ENCODE results near the gene SLC2A10.

DNA sequence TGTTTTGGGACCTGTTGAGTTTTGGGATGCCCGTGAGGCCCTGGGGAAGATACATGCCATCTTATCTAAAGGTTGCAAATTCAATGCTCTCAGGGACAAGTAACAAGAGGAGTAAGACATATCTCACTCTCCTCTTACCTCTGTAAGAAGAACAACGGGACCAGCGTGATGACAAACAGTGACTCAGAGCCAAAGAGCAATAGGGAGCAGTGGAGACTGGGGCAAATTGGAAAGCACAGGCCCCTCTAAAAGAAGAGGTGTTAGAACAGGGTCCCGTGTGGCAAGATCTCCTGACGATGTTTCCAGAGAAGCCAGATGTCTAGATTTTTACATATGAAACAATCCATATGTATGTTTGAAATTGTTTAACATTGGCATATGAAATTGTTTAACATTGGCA lies 31.8 kb upstream of the SLC2A10 start:
- TF ChIP-seq POLR2AphosphoS5 (IDR thresholded peaks at IDR 0.05; ENCODE audit: low read depth) (no peak), EZH2phosphoT487 (IDR thresholded peaks at IDR 0.05; ENCODE audit: unreplicated experiment) (no peak), EZH2 (IDR thresholded peaks at IDR 0.05; ENCODE audit: low read depth, unreplicated experiment) (no peak)
- TF ChIP-seq, protein P1, sequence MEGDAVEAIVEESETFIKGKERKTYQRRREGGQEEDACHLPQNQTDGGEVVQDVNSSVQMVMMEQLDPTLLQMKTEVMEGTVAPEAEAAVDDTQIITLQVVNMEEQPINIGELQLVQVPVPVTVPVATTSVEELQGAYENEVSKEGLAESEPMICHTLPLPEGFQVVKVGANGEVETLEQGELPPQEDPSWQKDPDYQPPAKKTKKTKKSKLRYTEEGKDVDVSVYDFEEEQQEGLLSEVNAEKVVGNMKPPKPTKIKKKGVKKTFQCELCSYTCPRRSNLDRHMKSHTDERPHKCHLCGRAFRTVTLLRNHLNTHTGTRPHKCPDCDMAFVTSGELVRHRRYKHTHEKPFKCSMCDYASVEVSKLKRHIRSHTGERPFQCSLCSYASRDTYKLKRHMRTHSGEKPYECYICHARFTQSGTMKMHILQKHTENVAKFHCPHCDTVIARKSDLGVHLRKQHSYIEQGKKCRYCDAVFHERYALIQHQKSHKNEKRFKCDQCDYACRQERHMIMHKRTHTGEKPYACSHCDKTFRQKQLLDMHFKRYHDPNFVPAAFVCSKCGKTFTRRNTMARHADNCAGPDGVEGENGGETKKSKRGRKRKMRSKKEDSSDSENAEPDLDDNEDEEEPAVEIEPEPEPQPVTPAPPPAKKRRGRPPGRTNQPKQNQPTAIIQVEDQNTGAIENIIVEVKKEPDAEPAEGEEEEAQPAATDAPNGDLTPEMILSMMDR (conservative IDR thresholded peaks at IDR 0.05; ENCODE audit: low read depth in 2 of 2): no peak
- TF ChIP-seq, protein P2, sequence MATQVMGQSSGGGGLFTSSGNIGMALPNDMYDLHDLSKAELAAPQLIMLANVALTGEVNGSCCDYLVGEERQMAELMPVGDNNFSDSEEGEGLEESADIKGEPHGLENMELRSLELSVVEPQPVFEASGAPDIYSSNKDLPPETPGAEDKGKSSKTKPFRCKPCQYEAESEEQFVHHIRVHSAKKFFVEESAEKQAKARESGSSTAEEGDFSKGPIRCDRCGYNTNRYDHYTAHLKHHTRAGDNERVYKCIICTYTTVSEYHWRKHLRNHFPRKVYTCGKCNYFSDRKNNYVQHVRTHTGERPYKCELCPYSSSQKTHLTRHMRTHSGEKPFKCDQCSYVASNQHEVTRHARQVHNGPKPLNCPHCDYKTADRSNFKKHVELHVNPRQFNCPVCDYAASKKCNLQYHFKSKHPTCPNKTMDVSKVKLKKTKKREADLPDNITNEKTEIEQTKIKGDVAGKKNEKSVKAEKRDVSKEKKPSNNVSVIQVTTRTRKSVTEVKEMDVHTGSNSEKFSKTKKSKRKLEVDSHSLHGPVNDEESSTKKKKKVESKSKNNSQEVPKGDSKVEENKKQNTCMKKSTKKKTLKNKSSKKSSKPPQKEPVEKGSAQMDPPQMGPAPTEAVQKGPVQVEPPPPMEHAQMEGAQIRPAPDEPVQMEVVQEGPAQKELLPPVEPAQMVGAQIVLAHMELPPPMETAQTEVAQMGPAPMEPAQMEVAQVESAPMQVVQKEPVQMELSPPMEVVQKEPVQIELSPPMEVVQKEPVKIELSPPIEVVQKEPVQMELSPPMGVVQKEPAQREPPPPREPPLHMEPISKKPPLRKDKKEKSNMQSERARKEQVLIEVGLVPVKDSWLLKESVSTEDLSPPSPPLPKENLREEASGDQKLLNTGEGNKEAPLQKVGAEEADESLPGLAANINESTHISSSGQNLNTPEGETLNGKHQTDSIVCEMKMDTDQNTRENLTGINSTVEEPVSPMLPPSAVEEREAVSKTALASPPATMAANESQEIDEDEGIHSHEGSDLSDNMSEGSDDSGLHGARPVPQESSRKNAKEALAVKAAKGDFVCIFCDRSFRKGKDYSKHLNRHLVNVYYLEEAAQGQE (IDR thresholded peaks at IDR 0.05; ENCODE audit: unreplicated experiment): no peak
- TF ChIP-seq, protein P3, sequence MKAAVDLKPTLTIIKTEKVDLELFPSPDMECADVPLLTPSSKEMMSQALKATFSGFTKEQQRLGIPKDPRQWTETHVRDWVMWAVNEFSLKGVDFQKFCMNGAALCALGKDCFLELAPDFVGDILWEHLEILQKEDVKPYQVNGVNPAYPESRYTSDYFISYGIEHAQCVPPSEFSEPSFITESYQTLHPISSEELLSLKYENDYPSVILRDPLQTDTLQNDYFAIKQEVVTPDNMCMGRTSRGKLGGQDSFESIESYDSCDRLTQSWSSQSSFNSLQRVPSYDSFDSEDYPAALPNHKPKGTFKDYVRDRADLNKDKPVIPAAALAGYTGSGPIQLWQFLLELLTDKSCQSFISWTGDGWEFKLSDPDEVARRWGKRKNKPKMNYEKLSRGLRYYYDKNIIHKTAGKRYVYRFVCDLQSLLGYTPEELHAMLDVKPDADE (IDR thresholded peaks at IDR 0.05): no peak

Data from GM23338 (cell line).